ENCODE data around the gene TJP3.
A peak's percentile ranks its signal among the peaks of the same experiment; 100 is the strongest.

Gene TJP3

GRCh38 chr19:3692141-3693024 lies 15.8 kb upstream of the TJP3 start:
- no peak for DNase-seq

GRCh38 chr19:3693025-3693925 lies 14.9 kb upstream of the TJP3 start:
- no peak for DNase-seq

- DNase-seq = no peak
These were observed 13.6 kb upstream of the TJP3 start for GRCh38 chr19:3694361-3695123.

GRCh38 chr19:3695124-3695733 lies 13.0 kb upstream of the TJP3 start:
- no peak for DNase-seq

- DNase-seq = no peak
These were observed 12.1 kb upstream of the TJP3 start for GRCh38 chr19:3695986-3696659.

- no peak for DNase-seq
These were observed 11.6 kb upstream of the TJP3 start for GRCh38 chr19:3696660-3696995.

- no peak for DNase-seq
These were observed 11.1 kb upstream of the TJP3 start for GRCh38 chr19:3697094-3697493.

GRCh38 chr19:3697671-3698385 lies 10.4 kb upstream of the TJP3 start:
- no peak for DNase-seq

GRCh38 chr19:3698386-3698950 lies 9.7 kb upstream of the TJP3 start:
- no peak for DNase-seq

GRCh38 chr19:3698974-3699740 lies 9.0 kb upstream of the TJP3 start:
- DNase-seq = no peak

GRCh38 chr19:3699741-3700241 lies 8.4 kb upstream of the TJP3 start:
- DNase-seq = no peak

- peak; percentile 28 for DNase-seq
These were observed 7.7 kb upstream of the TJP3 start, which contains the start of gene PIP5K1C for GRCh38 chr19:3700242-3701032. Gene PIP5K1C (minus strand): TSS chr19:3700468. CDS start chr19:3700390, 78 bp downstream.

- DNase-seq = no peak
These were observed 7.0 kb upstream of the TJP3 start for GRCh38 chr19:3701200-3701599.

- no peak for DNase-seq
These were observed 347 bp upstream of the TJP3 start for GRCh38 chr19:3707868-3708206.

- DNase-seq = no peak
These were observed 2.2 kb downstream of the TJP3 start for GRCh38 chr19:3710265-3710812.

GRCh38 chr19:3712663-3713611 lies 4.8 kb downstream of the TJP3 start:
- no peak for DNase-seq

- DNase-seq = no peak
These were observed 8.0 kb downstream of the TJP3 start for GRCh38 chr19:3716147-3716668.
